ENCODE measurements around the gene IL17RC. TPM values are rescaled to one million over a fixed set of nuclear protein-coding genes. Genes with fewer than 3 reads are reported as not detected.
A peak's percentile ranks its signal among the peaks of the same experiment; 100 is the strongest.

The IL17RC gene
- total and polyA plus RNA-seq, 8 donors: 11.9 to 55.7 (median 16.8) TPM

- ATAC-seq: no peak
- 93 to 96% methylated on average over 23 of the region's 23 CpGs for WGBS, 2 donors
Measured at GRCh38 chr3:9928158-9928557, 11.3 kb downstream of the IL17RC start.

GRCh38 chr3:9930804-9931418, 14.0 kb downstream of the IL17RC start:
- no peak for TF ChIP-seq CTCF (IDR thresholded peaks at IDR 0.05)
- Histone ChIP-seq H3K27ac (no peak overlapping the region), H3K4me1 (peaks cover 0 to 16% (median 8%) of the 10 kb centered on the region in 3 donors), H3K27me3 (no peaks in the 10 kb centered on the region), H3K36me3 (no peaks in the 10 kb centered on the region), H3K4me3 (no peak overlapping the region), H3K9me3 (no peaks in the 10 kb centered on the region)
- no peak for FAIRE-seq
- no peak for DNase-seq
- no peak for ATAC-seq
- intact Hi-C loops (cut with DNase I): no loop called here
- WGBS, 2 donors: 94 to 95% methylated on average over 4 of the region's 4 CpGs

More at GRCh38 chr3:9928158-9928557, 11.3 kb downstream of the IL17RC start:
- DNase-seq: peak in 2 of 6 donors; percentile 49 to 77
- Histone ChIP-seq H3K4me3 (no peak overlapping the region), H3K4me1 (peaks cover 0 to 3% (median 0%) of the 10 kb centered on the region in 3 donors), H3K27me3 (no peaks in the 10 kb centered on the region), H3K9me3 (no peaks in the 10 kb centered on the region), H3K36me3 (no peaks in the 10 kb centered on the region), H3K27ac (no peak overlapping the region)
- intact Hi-C loops (cut with DNase I): no loop called here
- TF ChIP-seq CTCF (IDR thresholded peaks at IDR 0.05): no peak
- FAIRE-seq: no peak

GRCh38 chr3:9932535-9932842, 15.6 kb downstream of the IL17RC start:
- Histone ChIP-seq H3K27ac (peak overlapping the region; percentile 80 to 88 (median 85)), H3K4me3 (peak overlapping the region; percentile 58 to 76 (median 66)), H3K4me1 (peaks cover 0 to 17% (median 16%) of the 10 kb centered on the region in 3 donors), H3K9me3 (no peaks in the 10 kb centered on the region), H3K27me3 (no peaks in the 10 kb centered on the region), H3K36me3 (no peaks in the 10 kb centered on the region)
- DNase-seq (no peak), ATAC-seq (no peak), FAIRE-seq (no peak)
- WGBS, 2 donors: 2% methylated on average over 13 of the region's 13 CpGs
- intact Hi-C loops (cut with DNase I): no loop called here
- no peak for TF ChIP-seq CTCF (IDR thresholded peaks at IDR 0.05)

DNA sequence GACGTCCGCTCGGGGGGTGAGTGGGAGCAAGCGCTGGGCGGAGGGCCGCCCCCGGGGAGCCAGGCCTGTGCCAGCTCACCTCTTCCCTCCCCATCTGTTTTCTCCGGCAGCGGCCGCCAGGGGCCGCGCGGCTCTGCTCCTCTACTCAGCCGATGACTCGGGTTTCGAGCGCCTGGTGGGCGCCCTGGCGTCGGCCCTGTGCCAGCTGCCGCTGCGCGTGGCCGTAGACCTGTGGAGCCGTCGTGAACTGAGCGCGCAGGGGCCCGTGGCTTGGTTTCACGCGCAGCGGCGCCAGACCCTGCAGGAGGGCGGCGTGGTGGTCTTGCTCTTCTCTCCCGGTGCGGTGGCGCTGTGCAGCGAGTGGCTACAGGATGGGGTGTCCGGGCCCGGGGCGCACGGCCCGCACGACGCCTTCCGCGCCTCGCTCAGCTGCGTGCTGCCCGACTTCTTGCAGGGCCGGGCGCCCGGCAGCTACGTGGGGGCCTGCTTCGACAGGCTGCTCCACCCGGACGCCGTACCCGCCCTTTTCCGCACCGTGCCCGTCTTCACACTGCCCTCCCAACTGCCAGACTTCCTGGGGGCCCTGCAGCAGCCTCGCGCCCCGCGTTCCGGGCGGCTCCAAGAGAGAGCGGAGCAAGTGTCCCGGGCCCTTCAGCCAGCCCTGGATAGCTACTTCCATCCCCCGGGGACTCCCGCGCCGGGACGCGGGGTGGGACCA, 16.1 kb downstream of the IL17RC start:
- no peaks in the 10 kb centered on the region for H3K27me3 ChIP-seq
- DNase-seq (peak; percentile 77 to 94 (median 86)), FAIRE-seq (no peak), ATAC-seq (peak; percentile 78 to 89 (median 80))
- peak overlapping the region; percentile 58 to 76 (median 66) for H3K4me3 ChIP-seq
- H3K4me1 ChIP-seq: peaks cover 0 to 17% (median 16%) of the 10 kb centered on the region in 3 donors
- H3K9me3 ChIP-seq: no peaks in the 10 kb centered on the region
- intact Hi-C loops (cut with DNase I): no loop called here
- peak overlapping the region; percentile 80 to 88 (median 85) for H3K27ac ChIP-seq
- WGBS, 2 donors: 0% methylated on average over 46 to 77 of the region's 77 CpGs
- peak; percentile 30 to 64 (median 48) for TF ChIP-seq CTCF (IDR thresholded peaks at IDR 0.05)
- H3K36me3 ChIP-seq: no peaks in the 10 kb centered on the region

Measured in pancreas (tissue), 10 donors.